Liver (tissue), 3 donors: ENCODE measurements around the gene FARP1.

Source experiments
- ATF3 ChIP-seq: IDR thresholded peaks from 2 replicates; pipeline ENCODE4 v1.6.1; 2016; ENCODE audit warnings: antibody characterized with exemption
- CTCF ChIP-seq: fragments of 150-350 bp; IDR thresholded peaks from 2 replicates; pipeline ENCODE4 v1.5.1; 2017; ENCODE audit warnings: improper control_type of control experiment, low read depth, low read length; ENCODE audit not compliant: missing input control
- EGR1 ChIP-seq, 2 donors: IDR thresholded peaks; 2 replicates each; pipeline ENCODE4 v1.6.1; 2016 to 2018; ENCODE audit warnings: antibody characterized with exemption in 2 of 2, low read depth in 2 of 2
- FOXA1 ChIP-seq: IDR thresholded peaks from 2 replicates; pipeline ENCODE4 v1.6.1; 2016; ENCODE audit warnings: antibody characterized with exemption
- GABPA ChIP-seq, 2 donors: IDR thresholded peaks in 1 of 2; conservative IDR thresholded peaks in 1 of 2; 2 replicates each; pipeline ENCODE4 v1.6.1; 2016; ENCODE audit warnings: antibody characterized with exemption in 2 of 2, mild to moderate bottlenecking in 1 of 2, moderate library complexity in 1 of 2
- JUND ChIP-seq, 2 donors: IDR thresholded peaks; 2 replicates each; pipeline ENCODE4 v1.6.1; 2016; ENCODE audit warnings: antibody characterized with exemption in 2 of 2
- MAX ChIP-seq: IDR thresholded peaks from 2 replicates; pipeline ENCODE4 v1.6.1; 2016; ENCODE audit warnings: antibody characterized with exemption
- RAD21 ChIP-seq, 2 donors: IDR thresholded peaks; 2 replicates each; pipeline ENCODE4 v1.6.1; 2016; ENCODE audit warnings: antibody characterized with exemption in 2 of 2, mild to moderate bottlenecking in 2 of 2
- REST ChIP-seq: IDR thresholded peaks from 2 replicates; pipeline ENCODE4 v1.6.1; 2016; ENCODE audit warnings: antibody characterized with exemption, mild to moderate bottlenecking
- RXRA ChIP-seq, 2 donors: IDR thresholded peaks; 2 replicates each; pipeline ENCODE4 v1.6.1; 2017 to 2018; ENCODE audit warnings: antibody characterized with exemption in 2 of 2, mild to moderate bottlenecking in 1 of 2
- SP1 ChIP-seq: IDR thresholded peaks from 2 replicates; pipeline ENCODE4 v1.6.1; 2018; ENCODE audit warnings: antibody characterized with exemption, mild to moderate bottlenecking
- TAF1 ChIP-seq: conservative IDR thresholded peaks from 2 replicates; pipeline ENCODE4 v1.6.1; 2016; ENCODE audit warnings: antibody characterized with exemption, mild to moderate bottlenecking
- ZBTB33 ChIP-seq: IDR thresholded peaks from 2 replicates; pipeline ENCODE4 v1.6.1; 2016; ENCODE audit warnings: antibody characterized with exemption
- donor health status: healthy.
- donor health status: healthy.

GRCh38 chr13:98270819-98271218 lies 127.9 kb downstream of the FARP1 start:
- TF ChIP-seq RXRA (IDR thresholded peaks at IDR 0.05) (no peak), EGR1 (IDR thresholded peaks at IDR 0.05; ENCODE audit: low read depth in 2 of 2) (no peak), CTCF (no peak), GABPA (IDR thresholded peaks at IDR 0.05 in 1 of 2, conservative IDR thresholded peaks at IDR 0.05 in 1 of 2) (no peak), JUND (IDR thresholded peaks at IDR 0.05) (no peak), REST (no peak), FOXA1 (no peak), ZBTB33 (no peak), RAD21 (IDR thresholded peaks at IDR 0.05) (no peak), SP1 (no peak), MAX (no peak), TAF1 (no peak), ATF3 (no peak)
